OCI-LY3 (cell line): ENCODE results near the gene COL4A1.

ENCODE experiments used
- CTCF ChIP-seq: fragments of 200-600, 300-600 bp; sonication (generic); IDR thresholded peaks from 2 replicates; pipeline ENCODE4 v1.5.1; 2014; ENCODE audit warnings: antibody characterized with exemption, low read length, low read depth
- EZH2phosphoT487 ChIP-seq: fragments of 200-600 bp; shearing (Covaris generic); IDR thresholded peaks from 2 replicates; pipeline ENCODE4 v1.6.1; 2018; ENCODE audit warnings: antibody characterized with exemption, mixed run types, low read depth

GRCh38 chr13:110346661-110347067, 39.7 kb upstream of the COL4A1 start:
- no peak for TF ChIP-seq CTCF
- TF ChIP-seq EZH2phosphoT487: no peak
